Hair follicle dermal papilla cell (primary cell): ENCODE data around the gene ZNF429. TPM values are rescaled to one million over a fixed set of nuclear protein-coding genes. Genes with fewer than 3 reads are reported as not detected.

Source experiments
- total RNA-seq: library from RNA; depleted of rRNA; stranded (reverse); fragments of >200 nt; gene quantifications from 2 replicates; pipeline ENCODE4 v1.2.3, GENCODE V29; 2012

ZNF429 gene
- 5.0 and 6.2 TPM in 2 replicates for total RNA-seq

GRCh38 chr19:21505459-21506451 lies at the start of gene ZNF429:
Gene ZNF429 (plus strand): TSS chr19:21505602. CDS start chr19:21505772, 170 bp downstream.

Other genes with a start within 250 kb of the ZNF429 start
- 5.5 and 7.6 TPM in 2 replicates for gene ZNF708, start 176.2 kb upstream of the ZNF429 start, total RNA-seq
- gene ZNF738, start 146.6 kb upstream of the ZNF429 start, total RNA-seq = 2.7 and 3.1 TPM in 2 replicates
- 13.8 and 17.0 TPM in 2 replicates for gene ZNF493, start 108.5 kb upstream of the ZNF429 start, total RNA-seq